HEK293T (cell line): ENCODE measurements around the gene MAD1L1.

ENCODE experiments used
- ARNT ChIP-seq: fragments of 450-650 bp; IDR thresholded peaks from 2 replicates; pipeline ENCODE4 v1.6.1; 2017; ENCODE audit warnings: mild to moderate bottlenecking
- BHLHE40 ChIP-seq: fragments of 450-650 bp; IDR thresholded peaks from 2 replicates; pipeline ENCODE4 v1.6.1; 2016; ENCODE audit warnings: mild to moderate bottlenecking, moderate library complexity, borderline replicate concordance
- CTBP1 ChIP-seq: fragments of 450-650 bp; IDR thresholded peaks from 2 replicates; pipeline ENCODE4 v1.6.1; 2016; ENCODE audit warnings: borderline replicate concordance
- FOXK2 ChIP-seq: fragments of 450-650 bp; IDR thresholded peaks from 2 replicates; pipeline ENCODE4 v1.6.1; 2016; ENCODE audit warnings: mild to moderate bottlenecking
- FOXM1 ChIP-seq: fragments of 450-650 bp; IDR thresholded peaks from 2 replicates; pipeline ENCODE4 v1.6.1; 2017; ENCODE audit warnings: mild to moderate bottlenecking, borderline replicate concordance
- SP1 ChIP-seq: fragments of 450-650 bp; IDR thresholded peaks from 2 replicates; pipeline ENCODE4 v1.6.1; 2017
- SUZ12 ChIP-seq: fragments of 450-650 bp; IDR thresholded peaks from 2 replicates; pipeline ENCODE4 v1.6.1; 2016; ENCODE audit warnings: mild to moderate bottlenecking
- TARDBP ChIP-seq: fragments of 450-650 bp; IDR thresholded peaks from 2 replicates; pipeline ENCODE4 v1.6.1; 2016
- ZNF384 ChIP-seq: fragments of 450-650 bp; IDR thresholded peaks from 2 replicates; pipeline ENCODE4 v1.6.1; 2016
- TF ChIP-seq, protein P1 (sequence below): fragments of 450-650 bp; IDR thresholded peaks from 2 replicates; pipeline ENCODE4 v1.6.1; 2016

DNA sequence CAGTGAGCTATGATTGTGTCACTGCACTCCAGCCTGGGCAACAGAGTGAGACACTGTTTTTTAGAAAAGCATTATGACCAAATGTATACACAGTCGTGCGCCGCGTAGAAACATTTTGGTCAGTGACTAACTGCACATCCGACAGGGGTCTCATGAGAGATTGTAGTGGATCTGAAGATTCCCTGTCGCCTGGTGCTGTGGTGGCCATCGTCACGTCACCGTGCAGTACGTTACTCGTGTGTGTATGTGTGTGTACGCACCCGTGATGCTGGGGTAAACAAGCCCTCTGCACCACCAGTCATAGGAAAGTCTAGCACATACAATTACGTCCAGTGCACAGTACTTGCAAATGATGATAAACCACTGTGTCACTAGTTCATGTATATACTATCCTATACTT, 453.3 kb downstream of the MAD1L1 start:
- TF ChIP-seq, protein P1, sequence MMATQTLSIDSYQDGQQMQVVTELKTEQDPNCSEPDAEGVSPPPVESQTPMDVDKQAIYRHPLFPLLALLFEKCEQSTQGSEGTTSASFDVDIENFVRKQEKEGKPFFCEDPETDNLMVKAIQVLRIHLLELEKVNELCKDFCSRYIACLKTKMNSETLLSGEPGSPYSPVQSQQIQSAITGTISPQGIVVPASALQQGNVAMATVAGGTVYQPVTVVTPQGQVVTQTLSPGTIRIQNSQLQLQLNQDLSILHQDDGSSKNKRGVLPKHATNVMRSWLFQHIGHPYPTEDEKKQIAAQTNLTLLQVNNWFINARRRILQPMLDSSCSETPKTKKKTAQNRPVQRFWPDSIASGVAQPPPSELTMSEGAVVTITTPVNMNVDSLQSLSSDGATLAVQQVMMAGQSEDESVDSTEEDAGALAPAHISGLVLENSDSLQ, result no peak
- TF ChIP-seq TARDBP, result no peak
- no peak for TF ChIP-seq BHLHE40
- TF ChIP-seq SUZ12, result no peak
- TF ChIP-seq FOXK2, result no peak
- TF ChIP-seq ZNF384, result no peak
- TF ChIP-seq FOXM1, result no peak
- TF ChIP-seq ARNT, result no peak
- TF ChIP-seq CTBP1, result no peak
- no peak for TF ChIP-seq SP1
